Head of caudate nucleus (tissue), 42 donors: Measurements from ENCODE around the gene NUDT15.
A peak's percentile ranks its signal among the peaks of the same experiment; 100 is the strongest.

Experiments
- DNase-seq, 42 donors: peaks; one replicate each; pipeline versions ENCODE4 v3.0.0 to v3.0.0-alpha.2; 2020 to 2021; ENCODE audit warnings: mixed read lengths in 7 of 42
- intact Hi-C: fragments of 100-400 bp; cut with DNase I; formaldehyde crosslinking; loops from one replicate; pipeline ENCODE4 v1.15.0; 2022

The NUDT15 gene

DNA sequence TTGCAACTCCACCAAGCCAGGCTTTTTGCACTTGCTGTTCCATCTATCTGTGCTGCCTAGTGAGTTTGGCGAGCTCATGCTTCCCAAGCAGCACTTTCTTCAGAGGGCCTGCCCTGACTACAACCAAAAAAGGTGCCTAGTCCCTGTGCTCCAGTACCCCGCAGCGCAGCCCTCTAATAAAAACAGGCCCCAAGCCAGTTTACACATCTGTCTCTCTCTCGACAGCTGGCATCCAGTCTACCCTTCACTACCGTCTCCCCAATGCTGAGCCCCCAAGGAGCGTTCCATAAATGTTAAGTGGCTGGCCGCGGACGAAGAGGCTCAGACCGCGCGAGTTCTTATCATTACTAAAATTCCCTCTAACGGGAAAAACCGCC is 56.9 kb downstream of the NUDT15 start:
- intact Hi-C loops = loop anchor here (10.0 kb wide), 1 partner anchor 490 kb away; no protein-coding TSS in a partner anchor
- DNase-seq = peak in 9 of 42 donors; percentile 4 to 42 (median 10)

- intact Hi-C loops = loop anchor here (10.0 kb wide), 1 partner anchor 490 kb away; no protein-coding TSS in a partner anchor
- DNase-seq = peak; percentile 85 to 99 (median 96)
Observed at GRCh38 chr13:48094781-48095502, 57.4 kb downstream of the NUDT15 start, which contains the start of gene MED4. Gene MED4, minus strand, starts transcription at chr13:48095104. Its CDS starts 26 bp downstream, at chr13:48095078.

GRCh38 chr13:48096670-48097069 is 59.1 kb downstream of the NUDT15 start:
- DNase-seq = no peak
- intact Hi-C loops = loop anchor here (10.0 kb wide), 1 partner anchor 488 kb away; no protein-coding TSS in a partner anchor
